ENCODE measurements around the gene ACOT6.
"Not testable (repeated sequence)": the region's sequence is repeated elsewhere in the genome, so short reads cannot be mapped to it uniquely, and the experiment has no call there.

Gene ACOT6

DNA sequence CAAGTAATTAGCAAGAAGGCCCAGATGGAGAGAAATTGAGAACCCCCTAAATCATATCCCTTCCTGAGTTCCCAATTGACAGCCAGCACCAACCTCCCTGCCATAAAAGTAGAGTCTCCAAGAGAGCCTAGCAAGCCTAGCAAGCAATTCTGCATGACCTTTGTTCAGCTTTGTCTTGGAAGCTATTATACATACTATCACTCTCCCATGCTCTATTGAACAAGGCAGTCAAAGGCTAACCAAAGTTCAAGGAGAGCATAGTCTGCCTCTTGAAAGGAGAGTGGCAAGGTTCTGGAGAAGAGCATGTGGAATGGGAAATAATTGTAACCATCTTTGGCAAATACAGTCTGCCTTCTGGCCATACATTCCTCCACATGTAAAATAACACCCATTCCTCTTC is 12.8 kb upstream of the ACOT6 start:
- no peak for DNase-seq (ENCODE audit: low spot score)

DNA sequence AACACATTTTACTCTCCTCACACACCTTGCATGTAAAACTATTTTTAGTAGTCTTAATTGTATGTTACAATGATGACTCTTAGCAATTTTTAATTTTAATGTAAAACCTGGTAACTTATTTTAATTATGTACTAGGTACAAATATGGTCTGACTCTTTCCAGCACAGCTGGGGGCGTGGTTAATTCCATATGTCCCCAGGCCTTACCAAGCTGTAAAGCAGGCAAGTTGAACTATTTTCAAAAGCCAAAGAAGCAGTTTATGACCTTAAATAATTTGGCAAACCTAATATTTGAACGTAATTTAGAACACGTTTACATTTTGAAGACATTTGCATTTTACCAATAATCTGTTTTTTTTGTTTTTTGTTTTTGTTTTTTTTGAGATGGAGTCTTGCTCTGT is 9.3 kb upstream of the ACOT6 start:
- DNase-seq (ENCODE audit: low spot score), result no peak

DNA sequence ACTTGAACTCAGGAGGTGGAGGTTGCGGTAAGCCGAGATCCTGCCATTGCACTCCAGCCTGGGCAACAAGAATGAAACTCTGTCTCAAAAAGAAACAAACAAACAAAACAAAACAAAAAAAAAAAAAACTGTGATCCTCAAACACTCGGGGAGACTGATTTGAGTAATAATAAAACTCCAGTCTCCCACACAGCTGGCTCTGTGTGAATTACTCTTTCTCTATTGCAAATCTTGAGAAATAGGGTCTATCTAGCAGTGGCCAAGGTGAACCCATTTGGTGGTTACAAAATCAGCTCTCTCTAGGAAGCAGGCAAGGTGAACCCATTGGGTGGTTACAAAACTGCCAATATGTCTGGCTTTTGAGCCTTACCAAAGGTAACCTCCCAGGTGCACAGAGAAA is 6.0 kb upstream of the ACOT6 start:
- DNase-seq (ENCODE audit: low spot score), result no peak

DNA sequence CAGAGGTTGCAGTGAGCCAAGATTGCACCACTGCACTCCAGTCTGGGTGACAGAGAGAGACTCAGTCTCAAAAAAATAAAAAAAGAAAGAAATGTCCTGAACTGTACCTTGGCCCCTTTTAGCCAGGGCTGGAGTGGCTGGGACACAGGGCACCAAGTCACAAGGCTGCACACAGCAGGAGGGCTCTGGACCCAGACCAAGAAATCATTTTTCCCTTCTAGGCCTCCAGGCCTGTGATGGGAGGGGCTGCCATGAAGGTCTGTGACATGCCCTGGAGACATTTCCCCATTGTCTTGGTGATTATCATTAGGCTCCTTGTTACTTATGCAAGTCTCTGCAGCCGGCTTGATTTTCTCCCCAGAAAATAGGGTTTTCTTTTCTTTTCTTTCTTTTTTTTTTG is 5.1 kb upstream of the ACOT6 start:
- no peak for DNase-seq (ENCODE audit: low spot score)

DNA sequence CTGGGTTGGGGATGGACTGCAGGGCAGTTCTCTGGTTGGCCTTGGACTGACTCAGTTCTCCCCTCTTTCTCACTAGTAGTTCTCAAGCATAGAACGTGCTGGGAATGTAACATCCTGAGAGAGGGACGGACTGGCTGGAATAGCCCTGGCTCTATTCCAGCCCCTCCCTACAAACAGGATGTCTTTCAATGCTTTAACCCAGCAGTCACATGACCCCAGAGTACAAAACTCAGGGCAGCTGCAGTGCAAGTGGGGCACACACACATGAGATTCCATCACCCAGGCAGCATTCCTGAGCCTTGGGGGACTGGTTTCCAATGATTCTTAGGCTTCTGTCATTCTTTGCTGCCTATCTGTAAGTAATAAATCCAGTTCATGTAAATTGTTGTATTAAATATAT is 1.6 kb upstream of the ACOT6 start:
- peak; percentile 22 for DNase-seq (ENCODE audit: low spot score)

DNA sequence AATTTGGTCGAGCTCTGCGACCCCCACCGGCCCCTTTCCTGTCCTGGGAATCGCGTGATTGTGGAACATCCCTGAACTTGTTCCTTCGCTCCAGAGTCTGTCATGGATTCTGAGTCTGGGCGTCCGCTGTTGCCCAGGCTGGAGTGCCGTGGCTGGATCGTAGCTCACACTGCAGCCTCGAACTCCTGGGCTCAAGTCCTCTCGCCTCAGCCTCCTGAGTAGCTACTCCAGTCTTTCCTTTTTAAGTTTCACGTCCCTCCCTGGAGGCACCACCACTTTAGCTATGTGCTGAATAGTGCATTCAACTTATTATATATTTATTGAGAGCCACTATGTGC is 698 bp downstream of the ACOT6 start:
- DNase-seq (ENCODE audit: low spot score), result no peak

DNA sequence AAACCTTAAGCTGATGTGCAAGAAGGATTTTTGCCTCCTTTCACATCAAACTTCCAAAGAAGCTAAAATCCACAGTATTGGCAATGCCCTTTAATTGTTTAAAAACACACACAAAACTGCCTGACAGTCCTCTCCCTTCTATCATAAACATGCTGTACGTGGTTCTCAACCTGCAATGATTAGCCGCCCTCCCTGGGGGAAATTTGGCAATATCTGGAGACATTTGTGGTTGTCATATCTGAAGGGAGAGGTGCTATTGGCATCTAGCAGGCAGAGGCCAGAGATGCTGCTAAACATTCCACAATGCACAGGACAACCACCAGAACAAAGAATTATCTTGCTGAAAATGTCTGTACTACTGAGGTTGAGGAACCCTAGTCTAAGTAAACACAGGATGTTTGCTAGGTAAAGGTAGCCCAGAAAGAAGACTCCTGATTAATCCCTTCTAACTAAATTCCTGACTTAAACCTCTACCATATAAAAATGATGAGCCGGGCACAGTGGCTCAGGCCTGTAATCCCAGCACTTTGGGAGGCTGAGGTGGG is 1.2 kb downstream of the ACOT6 start:
- no peak for DNase-seq (ENCODE audit: low spot score)

DNA sequence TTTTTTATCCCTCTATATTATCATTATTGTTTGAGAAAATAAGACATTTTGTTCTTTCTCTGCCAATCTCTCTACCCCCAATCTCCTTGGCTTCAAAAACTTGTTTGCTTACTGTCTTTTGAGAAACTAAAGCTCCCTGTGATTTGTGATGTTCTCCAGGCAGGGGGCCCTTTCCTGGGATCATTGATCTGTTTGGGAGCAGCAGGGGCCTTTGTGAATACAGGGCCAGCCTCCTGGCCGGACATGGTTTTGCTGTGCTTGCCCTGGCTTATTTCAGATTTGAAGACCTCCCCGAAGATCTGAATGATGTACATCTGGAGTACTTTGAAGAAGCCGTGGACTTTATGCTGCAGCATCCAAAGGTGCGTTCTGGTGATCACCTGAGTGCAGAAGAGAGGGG is 4.5 kb downstream of the ACOT6 start:
- no peak for DNase-seq (ENCODE audit: low spot score)

DNA sequence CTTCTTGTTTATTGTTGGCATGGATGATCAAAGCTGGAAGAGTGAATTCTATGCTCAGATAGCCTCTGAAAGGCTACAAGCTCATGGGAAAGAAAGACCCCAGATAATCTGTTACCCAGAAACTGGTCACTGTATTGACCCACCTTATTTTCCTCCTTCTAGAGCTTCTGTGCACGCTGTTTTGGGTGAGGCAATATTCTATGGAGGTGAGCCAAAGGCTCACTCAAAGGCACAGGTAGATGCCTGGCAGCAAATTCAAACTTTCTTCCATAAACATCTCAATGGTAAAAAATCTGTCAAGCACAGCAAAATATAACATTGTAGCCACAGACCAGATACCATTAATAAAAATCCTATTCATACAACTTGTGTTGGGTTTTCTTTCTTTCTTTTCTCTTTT is 7.2 kb downstream of the ACOT6 start:
- DNase-seq (ENCODE audit: low spot score), result no peak

DNA sequence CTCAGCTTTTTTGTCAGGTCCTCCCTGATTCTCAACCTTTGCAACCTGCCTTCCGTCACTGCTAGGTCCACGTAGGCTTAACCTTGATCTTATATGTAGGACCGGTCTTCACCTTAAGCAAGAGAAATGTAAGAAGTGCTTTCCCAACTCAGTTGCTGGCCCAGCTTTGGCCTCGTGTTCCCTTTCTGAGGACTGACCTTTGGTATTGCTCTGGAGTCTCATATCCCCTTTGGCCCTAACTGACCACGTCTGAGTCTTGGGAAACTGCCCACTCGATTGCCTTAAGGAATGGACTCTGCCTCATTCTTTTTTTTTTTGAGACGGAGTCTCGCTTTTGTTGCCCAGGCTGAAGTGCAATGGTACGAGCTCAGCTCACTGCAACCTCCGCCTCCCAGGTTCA is 8.0 kb downstream of the ACOT6 start:
- DNase-seq (ENCODE audit: low spot score), result no peak

DNA sequence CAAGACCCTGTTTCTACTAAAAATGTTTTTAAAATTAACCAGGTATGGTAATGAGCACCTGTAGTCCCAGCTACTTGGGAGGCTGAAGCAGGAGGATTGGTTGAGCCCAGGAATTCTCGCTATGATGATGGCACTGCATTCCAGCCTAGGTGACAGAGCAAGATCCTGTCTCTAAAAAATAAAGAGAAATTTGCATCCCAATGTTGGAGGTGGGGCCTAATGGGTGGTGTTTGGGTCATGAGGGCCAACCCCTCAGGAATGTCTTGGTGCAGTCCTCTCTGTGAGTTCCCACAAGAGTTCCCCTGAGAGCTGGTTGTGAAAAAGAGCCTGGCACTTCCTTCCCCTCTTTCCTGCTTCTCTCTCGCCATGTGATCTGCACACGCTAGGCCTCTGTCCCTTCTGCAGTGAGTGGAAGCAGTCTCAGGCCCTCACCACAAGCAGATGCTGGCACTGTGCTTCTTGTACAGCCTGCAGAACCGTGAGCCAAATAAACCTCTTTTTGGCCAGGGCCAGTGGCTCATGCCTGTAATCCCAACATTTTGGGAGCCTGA is 11.3 kb downstream of the ACOT6 start:
- DNase-seq (ENCODE audit: low spot score), result no peak

DNA sequence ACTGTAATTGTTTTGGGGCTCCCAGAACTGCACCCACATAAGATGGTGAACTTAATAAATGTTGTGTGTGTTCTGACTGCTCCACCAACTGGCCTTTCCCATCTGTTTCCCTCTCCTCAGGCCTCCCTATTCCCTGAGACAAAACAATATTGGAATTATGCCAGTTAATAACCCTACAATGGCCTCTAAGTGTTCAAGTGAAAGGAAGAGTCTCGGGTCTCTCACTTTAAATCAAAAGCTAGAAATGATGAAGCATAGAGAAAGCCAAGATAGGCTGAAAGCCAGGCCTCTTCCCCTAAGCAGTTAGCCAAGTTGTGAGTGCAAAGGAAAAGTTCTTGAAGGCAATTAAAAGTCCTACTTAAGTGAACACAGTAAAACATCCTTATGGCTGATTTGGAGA is 13.4 kb downstream of the ACOT6 start:
- DNase-seq (ENCODE audit: low spot score), result no peak

DNA sequence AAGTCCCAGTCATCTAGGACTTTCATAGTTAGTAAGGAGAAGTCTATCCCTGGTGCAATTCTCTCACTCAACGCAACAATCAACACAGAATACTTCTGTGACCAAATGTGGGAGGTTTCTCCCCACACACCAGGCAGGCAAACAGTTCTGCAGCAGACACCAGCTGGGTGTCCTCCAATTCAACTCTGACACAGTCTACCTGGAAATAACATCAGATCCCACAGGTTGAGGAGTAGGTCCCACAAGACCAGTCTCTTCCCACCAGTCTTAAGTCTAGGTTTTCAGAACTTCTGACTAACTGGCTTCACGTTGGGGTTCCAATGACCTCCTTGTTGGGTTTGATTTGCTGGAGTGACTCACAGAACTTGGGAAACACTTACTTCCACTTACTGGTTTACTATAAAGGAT is 14.8 kb downstream of the ACOT6 start:
- no peak for DNase-seq (ENCODE audit: low spot score)

DNA sequence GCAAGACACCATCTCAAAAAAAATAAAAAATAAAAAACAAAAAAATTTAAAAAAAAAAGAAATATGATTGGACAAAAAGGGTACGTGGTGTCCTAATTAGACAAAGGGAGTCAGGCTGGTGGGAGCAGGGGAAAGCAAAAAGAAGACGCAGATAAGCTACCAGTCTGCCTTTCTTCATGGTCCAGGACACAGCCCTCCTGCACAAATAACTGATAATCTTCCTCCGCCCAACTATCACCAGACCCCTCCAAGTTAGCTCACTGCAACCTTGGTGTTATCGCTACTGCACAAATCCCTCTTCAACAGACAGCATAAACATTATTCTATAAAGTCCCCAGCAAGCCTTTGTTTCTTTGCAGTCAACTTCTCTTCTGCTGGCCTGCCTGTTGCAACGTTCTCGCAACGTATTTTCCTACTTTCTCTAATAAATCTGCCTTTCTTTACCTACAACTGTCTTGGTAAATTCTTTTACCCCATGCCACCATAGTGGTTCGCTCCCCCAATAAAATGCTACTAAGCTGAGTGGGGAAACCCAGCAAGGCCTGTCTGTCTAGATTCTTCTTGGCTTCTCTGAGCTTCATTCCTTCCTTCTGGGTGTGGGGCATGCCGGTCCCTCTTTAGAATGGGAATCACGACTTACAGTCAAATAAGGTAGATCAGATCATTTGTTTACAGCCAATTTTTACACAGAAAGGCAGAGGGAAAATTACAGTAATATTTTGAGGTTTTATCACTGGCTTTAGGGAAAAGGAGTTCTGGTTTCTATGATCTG is 17.9 kb downstream of the ACOT6 start:
- DNase-seq (ENCODE audit: low spot score), result no peak

DNA sequence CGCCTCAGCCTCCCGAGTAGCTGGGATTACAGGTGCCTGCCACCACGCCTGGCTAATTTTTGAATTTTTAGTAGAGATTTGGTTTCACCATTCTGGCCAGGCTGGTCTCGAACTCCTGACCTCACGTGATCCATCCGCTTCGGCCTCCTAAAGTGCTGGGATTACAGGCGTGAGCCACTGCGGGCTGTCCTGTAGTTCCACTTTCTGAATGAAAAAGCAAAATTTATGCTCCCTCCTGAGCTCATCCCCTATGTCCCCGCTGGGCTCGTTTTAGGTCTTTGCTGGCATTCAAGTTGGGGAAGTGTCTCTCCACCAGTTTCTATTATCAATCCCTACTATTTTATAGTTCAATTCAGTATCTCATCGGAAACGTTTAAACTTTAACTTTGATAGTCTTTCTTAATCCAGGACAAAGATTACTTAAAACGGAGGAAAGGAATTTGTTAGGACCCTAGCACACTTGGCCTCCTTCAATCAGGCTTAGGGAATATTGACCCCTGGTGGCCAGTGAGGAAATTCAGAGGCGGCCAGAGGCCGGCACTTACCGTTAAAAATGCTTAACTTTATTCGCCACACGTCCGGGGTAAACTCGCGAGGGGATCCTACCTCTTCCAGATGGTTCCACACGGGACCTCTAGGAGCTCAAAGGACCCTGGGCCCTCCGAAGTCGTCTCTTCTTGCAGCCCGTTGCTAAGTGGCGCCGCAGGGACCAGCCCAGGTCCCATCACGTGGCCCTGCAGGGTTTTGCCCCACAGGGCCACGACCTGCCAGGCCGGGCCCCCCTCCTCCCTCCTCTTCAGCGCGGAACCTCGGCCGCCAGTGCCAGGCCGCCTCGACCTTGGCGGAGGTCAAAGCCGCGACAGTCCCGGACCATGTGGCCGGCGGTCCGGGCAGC is 21.0 kb downstream of the ACOT6 start:
- DNase-seq (ENCODE audit: low spot score), result peak; percentile 69

DNA sequence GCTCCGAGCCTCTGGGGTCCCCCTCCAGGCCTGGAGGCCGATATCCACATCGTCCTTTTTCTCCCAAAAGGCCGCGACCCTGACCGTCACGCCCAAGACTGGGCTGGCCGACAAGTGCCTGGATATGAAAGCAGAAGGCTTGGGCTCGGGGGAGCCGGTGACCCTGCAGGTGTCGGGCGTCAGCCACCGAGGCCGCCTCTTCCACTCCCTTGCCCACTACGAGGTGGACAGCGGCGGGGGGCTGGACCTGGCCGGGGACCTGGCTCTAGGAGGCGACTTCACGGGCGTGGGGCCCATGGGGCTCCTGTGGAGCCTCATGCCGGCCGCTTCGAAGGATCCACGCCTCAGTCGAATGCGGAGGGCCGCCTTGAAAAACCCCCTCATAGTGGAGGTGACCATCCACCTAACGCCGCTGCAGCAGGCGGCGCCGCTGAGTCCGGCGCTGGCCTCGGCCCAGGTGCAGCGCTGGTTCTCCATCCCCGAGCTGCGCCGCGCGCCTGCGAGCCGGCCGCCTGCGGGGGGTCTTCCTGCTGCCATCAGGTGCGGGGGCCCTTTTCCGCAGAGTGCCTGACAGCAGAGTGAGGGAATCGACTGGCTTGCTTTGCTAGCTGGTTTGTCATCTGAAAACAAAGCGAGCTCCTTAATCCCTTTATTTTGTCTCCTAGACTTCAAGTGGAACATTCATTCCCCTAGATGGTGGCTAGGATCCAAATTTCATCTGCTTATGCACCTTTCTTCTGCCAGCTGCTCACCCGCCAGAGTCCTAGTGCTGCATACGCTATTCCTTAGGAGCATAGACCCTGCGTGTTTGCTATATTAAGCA is 21.9 kb downstream of the ACOT6 start:
- DNase-seq (ENCODE audit: low spot score), result no peak

DNA sequence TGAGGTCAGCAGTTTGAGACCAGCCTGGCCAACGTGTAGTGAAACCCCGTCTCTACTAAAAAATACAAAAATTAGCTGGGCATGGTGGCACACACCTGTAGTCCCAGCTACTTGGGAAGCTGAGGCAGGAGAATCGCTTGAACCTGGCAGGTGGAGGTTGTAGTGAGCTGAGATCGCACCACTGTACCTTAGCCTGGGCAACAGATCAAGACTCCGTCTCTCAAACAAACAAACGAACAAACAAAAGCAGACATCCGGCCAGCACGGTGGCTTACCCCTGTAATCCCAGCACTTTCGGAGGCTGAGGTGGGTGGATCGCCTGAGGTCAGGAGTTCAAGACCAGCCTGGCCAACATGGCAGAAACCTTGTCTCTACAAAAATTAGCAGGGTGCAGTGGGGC is 24.0 kb downstream of the ACOT6 start:
- not testable (repeated sequence) for DNase-seq (ENCODE audit: low spot score)

DNA sequence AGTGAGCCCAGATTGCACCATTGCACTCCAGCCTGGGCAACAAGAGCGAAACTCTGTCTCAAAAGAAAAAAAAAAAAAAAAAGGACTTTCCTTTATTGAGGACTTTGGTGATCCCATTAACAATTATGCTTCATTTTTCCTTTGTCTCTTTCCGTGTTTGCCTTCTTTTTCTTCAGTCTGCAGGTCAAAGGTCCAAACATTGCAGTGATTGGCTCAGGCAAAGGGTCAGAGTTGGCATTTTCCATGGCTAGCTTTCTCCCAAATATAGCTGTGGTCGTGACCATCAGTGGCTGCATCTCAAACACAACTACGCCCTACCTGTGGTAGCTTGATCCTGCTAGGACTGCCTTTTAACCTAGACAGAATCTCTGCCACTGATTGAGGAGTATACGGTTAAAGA is 25.5 kb downstream of the ACOT6 start:
- DNase-seq (ENCODE audit: low spot score), result no peak

DNA sequence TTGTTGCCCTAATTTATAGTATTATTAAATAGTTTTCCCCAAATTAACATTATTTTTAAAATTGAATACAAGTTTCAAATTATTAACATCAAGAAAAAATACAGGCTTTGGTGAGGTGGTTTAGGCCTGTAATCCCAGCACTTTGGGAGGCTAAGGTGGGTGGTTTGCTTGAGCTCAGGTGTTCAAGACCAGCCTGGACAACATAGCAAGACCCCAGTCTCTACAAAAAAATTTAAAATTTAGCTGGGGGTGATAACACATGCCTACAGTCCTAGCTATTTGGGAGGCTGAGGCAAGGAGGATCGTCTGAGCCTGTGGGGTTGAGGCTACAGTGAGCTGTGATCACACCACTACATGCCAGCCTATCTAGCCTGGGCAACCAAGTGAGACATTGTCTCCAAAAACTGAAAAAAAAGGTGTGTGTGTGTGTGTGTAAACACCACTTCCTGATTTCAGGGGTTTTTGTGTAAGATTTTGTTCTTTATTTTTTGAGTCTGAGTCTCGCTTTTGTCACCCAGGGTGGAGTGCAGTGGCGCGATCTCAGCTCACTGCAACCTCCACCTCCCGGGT is 28.6 kb downstream of the ACOT6 start:
- DNase-seq (ENCODE audit: low spot score), result no peak

DNA sequence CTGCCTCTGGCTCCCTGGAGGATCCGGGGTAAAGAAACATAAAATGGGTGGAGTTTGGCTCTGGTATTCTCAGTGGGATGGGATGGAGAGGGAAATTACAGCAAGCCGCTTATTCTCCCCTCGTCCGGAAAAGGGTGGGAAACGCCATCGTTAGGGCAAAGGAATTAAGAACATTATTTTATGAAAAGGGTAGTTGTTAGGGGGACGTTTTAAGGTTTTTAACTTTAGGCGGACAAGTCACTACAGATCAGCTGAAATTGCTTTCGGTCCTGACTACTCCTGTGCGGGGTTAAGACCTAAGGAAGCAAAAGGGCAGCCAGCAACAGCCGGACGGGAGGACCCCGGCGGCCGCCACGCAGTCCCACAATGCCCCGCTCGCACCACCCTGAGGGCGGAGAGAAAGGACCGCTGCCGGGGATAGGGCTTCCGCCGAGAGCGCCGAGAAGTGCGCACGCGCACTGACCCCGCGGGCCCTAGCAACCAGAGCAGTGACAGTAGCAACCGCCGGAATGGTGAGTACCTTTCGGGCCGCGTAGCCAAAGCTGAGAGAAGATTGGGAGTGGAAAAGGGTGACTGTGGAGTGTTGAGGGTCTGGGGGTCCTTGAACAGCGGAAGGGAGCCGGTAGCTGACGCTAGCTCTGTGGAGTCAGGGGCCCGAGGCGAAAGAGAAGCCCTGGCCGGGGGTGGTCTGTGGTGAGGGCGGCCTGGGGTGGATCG is 32.4 kb downstream of the ACOT6 start, which contains the start of gene DNAL1:
Gene DNAL1, plus strand, starts transcription at position 456 of the 717 bp plus-strand sequence. Its CDS starts 54 bp downstream, at position 510.
- peak; percentile 91 for DNase-seq (ENCODE audit: low spot score)

DNA sequence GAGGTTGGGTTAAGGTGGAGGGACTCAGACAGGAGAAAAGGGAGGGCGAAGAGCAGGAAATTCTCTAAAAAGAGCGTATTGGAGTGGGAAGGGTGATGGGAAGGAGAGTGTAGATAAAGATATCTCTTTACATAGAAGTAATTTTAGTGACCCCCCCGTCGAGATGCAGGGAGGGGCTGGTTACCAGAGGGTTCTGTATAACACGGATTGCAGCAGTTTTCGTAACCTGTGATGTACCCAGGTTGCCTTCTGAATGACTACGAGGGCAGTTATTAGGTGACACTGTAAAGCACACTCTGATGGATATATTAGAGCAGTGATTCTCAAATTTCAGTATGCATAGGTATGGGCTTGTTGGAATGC is 32.9 kb downstream of the ACOT6 start:
- DNase-seq (ENCODE audit: low spot score), result no peak

Data from putamen (tissue), 1 donor.